DND-41 (cell line): ENCODE data around the gene DOCK9.

Experiments used
- CTCF ChIP-seq: IDR thresholded peaks from 2 replicates; pipeline ENCODE4 v1.5.1; 2012; ENCODE audit warnings: borderline replicate concordance, low read length, moderate library complexity, mild to moderate bottlenecking; ENCODE audit not compliant: poor library complexity, severe bottlenecking; ENCODE audit errors: extremely low read depth
- EZH2 ChIP-seq: IDR thresholded peaks from 3 replicates; pipeline ENCODE4 v1.6.1; 2012; ENCODE audit warnings: borderline replicate concordance, low read depth, mild to moderate bottlenecking, moderate library complexity, low read length, inconsistent platforms; ENCODE audit not compliant: severe bottlenecking

GRCh38 chr13:98983182-98983581 is 5.3 kb upstream of the DOCK9 start:
- TF ChIP-seq CTCF (no peak), EZH2 (no peak)
